Measurements from ENCODE around the gene CAPN11. TPM values are rescaled to one million over a fixed set of nuclear protein-coding genes. Genes with fewer than 3 reads are reported as not detected.

CAPN11 gene
- total and polyA plus RNA-seq, 4 donors = 0.08 to 0.19 (median 0.09) TPM; not detected in 1

DNA sequence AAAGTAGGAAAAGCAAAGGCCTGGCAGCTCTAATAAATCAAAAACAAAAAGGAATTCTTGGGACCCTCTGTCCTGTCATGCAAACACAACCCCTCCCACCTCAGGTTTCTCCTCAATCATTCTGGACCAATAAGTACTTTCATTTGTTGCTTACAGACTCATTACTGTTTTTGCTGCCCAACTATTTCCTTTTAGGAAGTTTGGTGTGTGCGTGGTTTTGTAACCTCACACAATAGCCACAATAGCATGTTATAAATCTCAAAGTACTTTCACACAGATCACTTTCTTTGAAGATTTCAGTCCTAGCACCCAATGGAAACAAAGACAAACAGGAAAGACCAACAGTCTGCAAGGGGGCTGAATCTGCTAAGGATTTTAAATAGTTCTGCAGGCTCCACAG lies 35.8 kb upstream of the CAPN11 start:
- no peak overlapping the region for H3K27ac ChIP-seq (ENCODE audit: low read depth in 1 of 2, low read length in 2 of 2)
- no peaks in the 10 kb centered on the region for H3K9me3 ChIP-seq (ENCODE audit: control insufficient read depth in 4 of 4, low read length in 3 of 4)
- TF ChIP-seq MAX (IDR thresholded peaks at IDR 0.05) = no peak
- TF ChIP-seq NR2F2 (IDR thresholded peaks at IDR 0.05) = peak; percentile 24
- H3K27me3 ChIP-seq (ENCODE audit: control insufficient read depth in 4 of 4, insufficient read depth in 4 of 4, low read length in 3 of 4) = no peaks in the 10 kb centered on the region
- no peak for DNase-seq (ENCODE audit: low spot score)
- no peak overlapping the region for H3K9ac ChIP-seq (ENCODE audit: low read depth in 1 of 2, low read length in 2 of 2)
- no peaks in the 10 kb centered on the region for H3K36me3 ChIP-seq (ENCODE audit: control insufficient read depth in 4 of 4, insufficient read depth in 3 of 4, low read depth in 1 of 4, low read length in 3 of 4)
- H3K4me1 ChIP-seq (ENCODE audit: control insufficient read depth in 4 of 4, insufficient read depth in 4 of 4, low read length in 3 of 4) = peaks cover 14 to 68% (median 51%) of the 10 kb centered on the region in 4 donors
- 49% methylated on average over 1 of the region's 1 CpG for WGBS
- no peak overlapping the region for H3K4me3 ChIP-seq (ENCODE audit: low read depth in 1 of 3, low read length in 3 of 3)

- Histone ChIP-seq H3K4me3 (ENCODE audit: low read depth in 1 of 3, low read length in 3 of 3) (no peak overlapping the region), H3K4me1 (ENCODE audit: control insufficient read depth in 4 of 4, insufficient read depth in 4 of 4, low read length in 3 of 4) (peaks cover 16 to 65% (median 49%) of the 10 kb centered on the region in 4 donors), H3K9me3 (ENCODE audit: control insufficient read depth in 4 of 4, low read length in 3 of 4) (no peaks in the 10 kb centered on the region), H3K27me3 (ENCODE audit: control insufficient read depth in 4 of 4, insufficient read depth in 4 of 4, low read length in 3 of 4) (no peaks in the 10 kb centered on the region), H3K9ac (ENCODE audit: low read depth in 1 of 2, low read length in 2 of 2) (no peak overlapping the region), H3K27ac (ENCODE audit: low read depth in 1 of 2, low read length in 2 of 2) (no peak overlapping the region), H3K36me3 (ENCODE audit: control insufficient read depth in 4 of 4, insufficient read depth in 3 of 4, low read depth in 1 of 4, low read length in 3 of 4) (no peaks in the 10 kb centered on the region)
- TF ChIP-seq NR2F2 (IDR thresholded peaks at IDR 0.05) (no peak), HNF4A (conservative IDR thresholded peaks at IDR 0.05) (no peak), RXRA (IDR thresholded peaks at IDR 0.05) (no peak), REST (IDR thresholded peaks at IDR 0.05) (no peak), EGR1 (IDR thresholded peaks at IDR 0.05; ENCODE audit: low read depth in 2 of 2) (no peak), ZBTB33 (IDR thresholded peaks at IDR 0.05) (no peak), RAD21 (IDR thresholded peaks at IDR 0.05) (no peak), FOXA2 (IDR thresholded peaks at IDR 0.05) (no peak), MAX (IDR thresholded peaks at IDR 0.05) (no peak), FOXA1 (IDR thresholded peaks at IDR 0.05) (no peak), JUND (IDR thresholded peaks at IDR 0.05) (no peak), HNF4G (IDR thresholded peaks at IDR 0.05) (no peak)
- TF ChIP-seq, protein P1, sequence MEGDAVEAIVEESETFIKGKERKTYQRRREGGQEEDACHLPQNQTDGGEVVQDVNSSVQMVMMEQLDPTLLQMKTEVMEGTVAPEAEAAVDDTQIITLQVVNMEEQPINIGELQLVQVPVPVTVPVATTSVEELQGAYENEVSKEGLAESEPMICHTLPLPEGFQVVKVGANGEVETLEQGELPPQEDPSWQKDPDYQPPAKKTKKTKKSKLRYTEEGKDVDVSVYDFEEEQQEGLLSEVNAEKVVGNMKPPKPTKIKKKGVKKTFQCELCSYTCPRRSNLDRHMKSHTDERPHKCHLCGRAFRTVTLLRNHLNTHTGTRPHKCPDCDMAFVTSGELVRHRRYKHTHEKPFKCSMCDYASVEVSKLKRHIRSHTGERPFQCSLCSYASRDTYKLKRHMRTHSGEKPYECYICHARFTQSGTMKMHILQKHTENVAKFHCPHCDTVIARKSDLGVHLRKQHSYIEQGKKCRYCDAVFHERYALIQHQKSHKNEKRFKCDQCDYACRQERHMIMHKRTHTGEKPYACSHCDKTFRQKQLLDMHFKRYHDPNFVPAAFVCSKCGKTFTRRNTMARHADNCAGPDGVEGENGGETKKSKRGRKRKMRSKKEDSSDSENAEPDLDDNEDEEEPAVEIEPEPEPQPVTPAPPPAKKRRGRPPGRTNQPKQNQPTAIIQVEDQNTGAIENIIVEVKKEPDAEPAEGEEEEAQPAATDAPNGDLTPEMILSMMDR (IDR thresholded peaks at IDR 0.05; ENCODE audit: low read depth, low read length, missing input control) = no peak
- DNase-seq (ENCODE audit: low spot score) = no peak
- 92% methylated on average over 2 of the region's 2 CpGs for WGBS
Observed at GRCh38 chr6:44123544-44123943, 35.1 kb upstream of the CAPN11 start.

All from liver (tissue), 9 donors.